SU-DHL-6 (cell line): Measurements from ENCODE around the gene PFDN1.

Experiments
- H2AFZ ChIP-seq: fragments of 200-600 bp; sonication (generic); 2 replicates; pipeline ENCODE4 v1.6.1; 2014; ENCODE audit warnings: low read depth, mild to moderate bottlenecking, moderate library complexity, mixed read lengths, antibody characterized with exemption, low read length; ENCODE audit not compliant: severe bottlenecking
- H3F3A ChIP-seq: fragments of 200-600 bp; shearing (Covaris generic); 2 replicates; pipeline ENCODE4 v1.6.0; 2016; ENCODE audit warnings: antibody characterized with exemption, mild to moderate bottlenecking; ENCODE audit not compliant: insufficient read depth
- H3K27ac ChIP-seq: fragments of 200-600 bp; sonication (generic); 2 replicates; pipeline ENCODE4 v1.5.1; 2016; ENCODE audit warnings: low read depth, mild to moderate bottlenecking, low read length, moderate library complexity, mixed read lengths
- H3K27me3 ChIP-seq: fragments of 200-600 bp; sonication (generic), shearing (Covaris generic); 2 replicates; pipeline ENCODE4 v1.6.0; 2014; ENCODE audit warnings: mild to moderate bottlenecking, low read length
- H3K36me3 ChIP-seq: fragments of 200-600 bp; sonication (generic); 2 replicates; pipeline ENCODE4 v1.6.1; 2014; ENCODE audit warnings: mild to moderate bottlenecking, low read length, mixed read lengths
- H3K4me2 ChIP-seq: fragments of 300-600, 200-600 bp; shearing (Covaris generic), sonication (generic); 2 replicates; pipeline ENCODE4 v1.6.0; 2014; ENCODE audit warnings: low read length, low read depth, mild to moderate bottlenecking; ENCODE audit not compliant: poor library complexity, severe bottlenecking
- H3K4me3 ChIP-seq: fragments of 200-600 bp; sonication (generic); 2 replicates; pipeline ENCODE4 v1.5.1; 2014; ENCODE audit warnings: antibody characterized with exemption, low read length, mild to moderate bottlenecking, mixed read lengths; ENCODE audit not compliant: insufficient read depth, poor library complexity, severe bottlenecking
- H3K79me2 ChIP-seq: fragments of 200-600 bp; sonication (generic); 2 replicates; pipeline ENCODE4 v1.6.1; 2014; ENCODE audit warnings: mild to moderate bottlenecking, low read length, moderate library complexity; ENCODE audit not compliant: insufficient read depth
- H3K9ac ChIP-seq: fragments of 200-600 bp; sonication (generic); 2 replicates; pipeline ENCODE4 v1.7.0; 2014; ENCODE audit warnings: mild to moderate bottlenecking, low read length
- H3K9me2 ChIP-seq: fragments of 200-600 bp; sonication (generic); replicated peaks from 2 replicates; pipeline ENCODE4 v1.6.1; 2014; ENCODE audit warnings: low read length; ENCODE audit not compliant: insufficient read depth
- H3K9me3 ChIP-seq: fragments of 200-600 bp; sonication (generic); 2 replicates; pipeline ENCODE4 v1.6.1; 2014; ENCODE audit warnings: low read length, mixed read lengths; ENCODE audit not compliant: insufficient read depth
- H4K20me1 ChIP-seq: fragments of 200-600 bp; sonication (generic); 2 replicates; pipeline ENCODE4 v1.6.1; 2014; ENCODE audit warnings: low read depth, mild to moderate bottlenecking, antibody characterized with exemption, low read length, moderate library complexity, mixed read lengths
- CTCF ChIP-seq: fragments of 200-600 bp; sonication (generic); IDR thresholded peaks from one replicate; pipeline ENCODE4 v1.5.1; 2017; ENCODE audit warnings: antibody characterized with exemption, mild to moderate bottlenecking, low read length, moderate library complexity; ENCODE audit not compliant: insufficient read depth, poor library complexity, severe bottlenecking
- EZH2phosphoT487 ChIP-seq: fragments of 200-600 bp; sonication (generic), shearing (Covaris generic); conservative IDR thresholded peaks from 2 replicates; pipeline ENCODE4 v1.6.1; 2018; ENCODE audit warnings: mild to moderate bottlenecking, antibody characterized with exemption, low read length, moderate library complexity, mixed read lengths

The PFDN1 gene

GRCh38 chr5:140208065-140208464, 94.8 kb downstream of the PFDN1 start:
- Histone ChIP-seq H3K27me3 (no peaks in the 10 kb centered on the region), H4K20me1 (no peaks in the 10 kb centered on the region), H3K4me2 (no peak overlapping the region), H3K9me2 (no peaks in the 10 kb centered on the region), H3K27ac (no peak overlapping the region), H3K79me2 (no peaks in the 10 kb centered on the region), H2AFZ (no peak overlapping the region), H3K9ac (no peak overlapping the region), H3K9me3 (no peaks in the 10 kb centered on the region), H3K36me3 (no peaks in the 10 kb centered on the region), H3K4me3 (no peak overlapping the region), H3F3A (no peaks in the 10 kb centered on the region)
- TF ChIP-seq CTCF = no peak
- no peak for TF ChIP-seq EZH2phosphoT487

GRCh38 chr5:140207250-140207964, 95.5 kb downstream of the PFDN1 start:
- H3F3A ChIP-seq = no peaks in the 10 kb centered on the region
- no peaks in the 10 kb centered on the region for H3K79me2 ChIP-seq
- H3K27me3 ChIP-seq = no peaks in the 10 kb centered on the region
- no peaks in the 10 kb centered on the region for H3K9me3 ChIP-seq
- H4K20me1 ChIP-seq = no peaks in the 10 kb centered on the region
- H2AFZ ChIP-seq = no peak overlapping the region
- H3K36me3 ChIP-seq = no peaks in the 10 kb centered on the region
- no peak overlapping the region for H3K9ac ChIP-seq
- no peak overlapping the region for H3K4me3 ChIP-seq
- TF ChIP-seq EZH2phosphoT487 (no peak), CTCF (no peak)
- H3K9me2 ChIP-seq = no peaks in the 10 kb centered on the region
- H3K27ac ChIP-seq = no peak overlapping the region
- no peak overlapping the region for H3K4me2 ChIP-seq

- no peak for TF ChIP-seq CTCF
- no peak for TF ChIP-seq EZH2phosphoT487
- Histone ChIP-seq H2AFZ (no peak overlapping the region), H3K27me3 (no peaks in the 10 kb centered on the region), H3K4me3 (no peak overlapping the region), H3K27ac (no peak overlapping the region), H4K20me1 (no peaks in the 10 kb centered on the region), H3K36me3 (no peaks in the 10 kb centered on the region), H3K9me3 (no peaks in the 10 kb centered on the region), H3K9me2 (no peaks in the 10 kb centered on the region), H3K9ac (no peak overlapping the region), H3K4me2 (no peak overlapping the region), H3F3A (no peaks in the 10 kb centered on the region), H3K79me2 (no peaks in the 10 kb centered on the region)
Measured at GRCh38 chr5:140205952-140206351, 96.9 kb downstream of the PFDN1 start.
